Duodenal mucosa (tissue), 2 donors: ENCODE data around the gene FBXO44.
A peak's percentile ranks its signal among the peaks of the same experiment; 100 is the strongest.

Experiments used
- H3K27ac ChIP-seq: one replicate; pipeline ENCODE4 v1.7.0; 2013; ENCODE audit warnings: low read depth, low read length
- H3K27me3 ChIP-seq, 2 donors: one replicate each; pipeline ENCODE4 v1.7.0; 2013; ENCODE audit warnings: low read length in 2 of 2, control low read depth in 1 of 2; ENCODE audit not compliant: insufficient read depth in 2 of 2, control insufficient read depth in 1 of 2
- H3K36me3 ChIP-seq, 2 donors: one replicate each; pipeline ENCODE4 v1.7.0; 2013; ENCODE audit warnings: low read length in 2 of 2, control low read depth in 1 of 2; ENCODE audit not compliant: insufficient read depth in 2 of 2, control insufficient read depth in 1 of 2
- H3K4me1 ChIP-seq, 2 donors: one replicate each; pipeline ENCODE4 v1.7.0; 2013; ENCODE audit warnings: low read length in 2 of 2, control low read depth in 1 of 2; ENCODE audit not compliant: insufficient read depth in 2 of 2, control insufficient read depth in 1 of 2
- H3K4me3 ChIP-seq, 2 donors: one replicate each; pipeline ENCODE4 v1.7.0; 2013; ENCODE audit warnings: low read length in 2 of 2, low read depth in 1 of 2
- H3K9ac ChIP-seq, 2 donors: one replicate each; pipeline ENCODE4 v1.7.0; 2013; ENCODE audit warnings: low read length in 2 of 2, low read depth in 1 of 2
- H3K9me3 ChIP-seq, 2 donors: one replicate each; pipeline ENCODE4 v1.7.0; 2013; ENCODE audit warnings: low read length in 2 of 2, control low read depth in 1 of 2; ENCODE audit not compliant: control insufficient read depth in 1 of 2

The FBXO44 gene

GRCh38 chr1:11653861-11654136 lies 878 bp upstream of the FBXO44 start:
- peaks cover 5 to 11% of the 10 kb centered on the region in 2 donors for H3K27me3 ChIP-seq

GRCh38 chr1:11654939-11655808 lies 497 bp downstream of the FBXO44 start:
- H3K9ac ChIP-seq: peak overlapping the region; percentile 43 to 48
- no peaks in the 10 kb centered on the region for H3K9me3 ChIP-seq
- H3K4me3 ChIP-seq: peak overlapping the region; percentile 63 to 65
- H3K4me1 ChIP-seq: peaks cover 17 to 24% of the 10 kb centered on the region in 2 donors
- H3K36me3 ChIP-seq: no peaks in the 10 kb centered on the region
- H3K27ac ChIP-seq: no peak overlapping the region
- H3K27me3 ChIP-seq: peaks cover 0 to 5% of the 10 kb centered on the region in 2 donors

More at GRCh38 chr1:11653861-11654136, 878 bp upstream of the FBXO44 start:
- H3K36me3 ChIP-seq: no peaks in the 10 kb centered on the region
- H3K4me3 ChIP-seq: peak overlapping the region; percentile 52 to 70
- peaks cover 24 to 29% of the 10 kb centered on the region in 2 donors for H3K4me1 ChIP-seq
- H3K27ac ChIP-seq: no peak overlapping the region
- H3K9ac ChIP-seq: peak overlapping the region in 1 of 2 donors; percentile 25
- no peaks in the 10 kb centered on the region for H3K9me3 ChIP-seq

- no peak overlapping the region for H3K9ac ChIP-seq
- H3K27ac ChIP-seq: no peak overlapping the region
- no peak overlapping the region for H3K4me3 ChIP-seq
- no peaks in the 10 kb centered on the region for H3K9me3 ChIP-seq
- no peaks in the 10 kb centered on the region for H3K36me3 ChIP-seq
- no peaks in the 10 kb centered on the region for H3K27me3 ChIP-seq
- H3K4me1 ChIP-seq: peaks cover 13 to 17% of the 10 kb centered on the region in 2 donors
These were observed 3.0 kb downstream of the FBXO44 start for GRCh38 chr1:11657654-11658053.

- Histone ChIP-seq H3K9me3 (no peaks in the 10 kb centered on the region), H3K27me3 (no peaks in the 10 kb centered on the region), H3K4me3 (no peak overlapping the region), H3K9ac (no peak overlapping the region), H3K36me3 (no peaks in the 10 kb centered on the region), H3K4me1 (peaks cover 12 to 16% of the 10 kb centered on the region in 2 donors), H3K27ac (no peak overlapping the region)
These were observed 3.9 kb downstream of the FBXO44 start for GRCh38 chr1:11658542-11658941.

GRCh38 chr1:11659748-11660147 lies 5.1 kb downstream of the FBXO44 start:
- H3K4me1 ChIP-seq: peaks cover 7 to 10% of the 10 kb centered on the region in 2 donors
- no peaks in the 10 kb centered on the region for H3K27me3 ChIP-seq
- H3K36me3 ChIP-seq: no peaks in the 10 kb centered on the region
- H3K9me3 ChIP-seq: no peaks in the 10 kb centered on the region
- H3K4me3 ChIP-seq: no peak overlapping the region
- no peak overlapping the region for H3K9ac ChIP-seq
- no peak overlapping the region for H3K27ac ChIP-seq

GRCh38 chr1:11661103-11661502 lies 6.4 kb downstream of the FBXO44 start:
- no peak overlapping the region for H3K9ac ChIP-seq
- no peaks in the 10 kb centered on the region for H3K36me3 ChIP-seq
- no peaks in the 10 kb centered on the region for H3K9me3 ChIP-seq
- no peak overlapping the region for H3K27ac ChIP-seq
- no peaks in the 10 kb centered on the region for H3K27me3 ChIP-seq
- H3K4me1 ChIP-seq: no peaks in the 10 kb centered on the region
- H3K4me3 ChIP-seq: no peak overlapping the region

- Histone ChIP-seq H3K27ac (peak overlapping the region; percentile 50), H3K4me3 (peak overlapping the region; percentile 70 to 73), H3K9ac (peak overlapping the region; percentile 61 to 73), H3K4me1 (no peaks in the 10 kb centered on the region), H3K27me3 (no peaks in the 10 kb centered on the region), H3K9me3 (no peaks in the 10 kb centered on the region), H3K36me3 (peaks cover 0 to 5% of the 10 kb centered on the region in 2 donors)
These were observed 9.8 kb downstream of the FBXO44 start for GRCh38 chr1:11664336-11665065.

GRCh38 chr1:11668516-11668915 lies 13.8 kb downstream of the FBXO44 start:
- H3K27me3 ChIP-seq: no peaks in the 10 kb centered on the region
- no peaks in the 10 kb centered on the region for H3K9me3 ChIP-seq
- H3K4me3 ChIP-seq: no peak overlapping the region
- peaks cover 4 to 13% of the 10 kb centered on the region in 2 donors for H3K36me3 ChIP-seq
- peaks cover 12 to 13% of the 10 kb centered on the region in 2 donors for H3K4me1 ChIP-seq
- no peak overlapping the region for H3K27ac ChIP-seq
- H3K9ac ChIP-seq: no peak overlapping the region

GRCh38 chr1:11670747-11671146 lies 16.1 kb downstream of the FBXO44 start:
- no peak overlapping the region for H3K4me3 ChIP-seq
- peaks cover 12 to 13% of the 10 kb centered on the region in 2 donors for H3K4me1 ChIP-seq
- no peak overlapping the region for H3K9ac ChIP-seq
- H3K36me3 ChIP-seq: peaks cover 10 to 24% of the 10 kb centered on the region in 2 donors
- no peaks in the 10 kb centered on the region for H3K27me3 ChIP-seq
- no peaks in the 10 kb centered on the region for H3K9me3 ChIP-seq
- no peak overlapping the region for H3K27ac ChIP-seq

GRCh38 chr1:11671205-11671543 lies 16.5 kb downstream of the FBXO44 start:
- no peak overlapping the region for H3K27ac ChIP-seq

More at GRCh38 chr1:11671205-11671543, 16.5 kb downstream of the FBXO44 start:
- no peak overlapping the region for H3K9ac ChIP-seq
- H3K4me1 ChIP-seq: peaks cover 12 to 13% of the 10 kb centered on the region in 2 donors
- H3K9me3 ChIP-seq: no peaks in the 10 kb centered on the region
- H3K36me3 ChIP-seq: peaks cover 14 to 27% of the 10 kb centered on the region in 2 donors
- no peaks in the 10 kb centered on the region for H3K27me3 ChIP-seq
- H3K4me3 ChIP-seq: no peak overlapping the region
